Testis (tissue), 2 donors: ENCODE data around the gene ARFRP1.

Source experiments
- POLR2A ChIP-seq: fragments of 450-650 bp; IDR thresholded peaks from one replicate; pipeline ENCODE4 v1.6.1; 2017; ENCODE audit warnings: antibody characterized with exemption, mild to moderate bottlenecking, moderate library complexity
- TF ChIP-seq, protein P1 (sequence below), 3 experiments: fragments of 450-650 bp in 2 of 3; fragments of 200-600 bp in 1 of 3; sonication (generic) in 1 of 3; IDR thresholded peaks; one replicate each; pipeline ENCODE4 v1.5.1; 2016 to 2019; ENCODE audit warnings: antibody characterized with exemption in 3 of 3, mild to moderate bottlenecking in 2 of 3, moderate library complexity in 1 of 3

GRCh38 chr20:63672666-63673065, 35.1 kb downstream of the ARFRP1 start:
- TF ChIP-seq, protein P1, sequence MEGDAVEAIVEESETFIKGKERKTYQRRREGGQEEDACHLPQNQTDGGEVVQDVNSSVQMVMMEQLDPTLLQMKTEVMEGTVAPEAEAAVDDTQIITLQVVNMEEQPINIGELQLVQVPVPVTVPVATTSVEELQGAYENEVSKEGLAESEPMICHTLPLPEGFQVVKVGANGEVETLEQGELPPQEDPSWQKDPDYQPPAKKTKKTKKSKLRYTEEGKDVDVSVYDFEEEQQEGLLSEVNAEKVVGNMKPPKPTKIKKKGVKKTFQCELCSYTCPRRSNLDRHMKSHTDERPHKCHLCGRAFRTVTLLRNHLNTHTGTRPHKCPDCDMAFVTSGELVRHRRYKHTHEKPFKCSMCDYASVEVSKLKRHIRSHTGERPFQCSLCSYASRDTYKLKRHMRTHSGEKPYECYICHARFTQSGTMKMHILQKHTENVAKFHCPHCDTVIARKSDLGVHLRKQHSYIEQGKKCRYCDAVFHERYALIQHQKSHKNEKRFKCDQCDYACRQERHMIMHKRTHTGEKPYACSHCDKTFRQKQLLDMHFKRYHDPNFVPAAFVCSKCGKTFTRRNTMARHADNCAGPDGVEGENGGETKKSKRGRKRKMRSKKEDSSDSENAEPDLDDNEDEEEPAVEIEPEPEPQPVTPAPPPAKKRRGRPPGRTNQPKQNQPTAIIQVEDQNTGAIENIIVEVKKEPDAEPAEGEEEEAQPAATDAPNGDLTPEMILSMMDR (IDR thresholded peaks at IDR 0.05) = no peak
- TF ChIP-seq POLR2A = no peak
